ENCODE measurements around the gene HEMK1. TPM values are rescaled to one million over a fixed set of nuclear protein-coding genes. Genes with fewer than 3 reads are reported as not detected.

HEMK1 gene
- total RNA-seq, 4 donors from 2014 or later = 7.3 to 11.6 (median 7.9) TPM

DNA sequence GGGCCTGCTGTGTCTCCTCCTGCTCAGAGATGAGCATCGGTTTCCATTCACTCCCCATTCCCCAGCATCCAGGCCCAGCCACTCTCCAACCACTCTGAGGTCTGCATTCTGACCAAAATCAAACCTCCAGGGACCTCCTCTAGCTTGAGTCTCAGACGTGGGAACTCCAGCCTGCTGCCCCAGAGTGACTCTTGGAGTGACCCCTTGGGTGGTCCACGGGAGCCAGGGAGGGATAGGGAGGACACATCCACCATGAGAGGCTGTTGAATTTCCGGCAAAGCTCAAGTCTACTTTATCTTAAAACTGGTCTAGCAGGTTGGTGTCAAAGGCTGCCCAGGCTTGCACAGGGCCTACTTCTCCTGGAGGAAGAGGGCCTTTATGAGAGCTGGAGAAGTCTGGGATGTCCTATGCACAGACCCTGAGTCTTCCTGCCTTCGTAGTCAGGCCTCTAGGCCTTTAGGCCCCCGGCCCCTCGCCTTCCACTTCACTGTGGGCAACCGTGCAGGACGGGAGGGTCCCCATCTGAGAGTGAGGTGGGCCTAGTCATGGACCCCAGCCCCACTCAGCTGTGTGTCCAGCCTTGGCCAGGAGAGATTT lies 33.4 kb downstream of the HEMK1 start:
- Histone ChIP-seq H3K27ac (peak overlapping the region; percentile 91 to 98 (median 94)), H3K4me1 (peaks cover 31 to 73% (median 51%) of the 10 kb centered on the region in 4 donors), H3K27me3 (no peaks in the 10 kb centered on the region), H3K4me3 (no peak overlapping the region), H3K36me3 (peaks cover 0 to 7% (median 0%) of the 10 kb centered on the region in 4 donors), H3K9me3 (no peaks in the 10 kb centered on the region)
- peak; percentile 53 for DNase-seq
- 33 to 68% methylated on average over 1 to 9 of the region's 9 CpGs for WGBS, 2 donors (ENCODE audit: low coverage in 1 of 2)
- intact Hi-C loops (cut with DNase I; ENCODE audit: low total_unique reads) (no loop called here), in situ Hi-C loops (cut with MboI; ENCODE audit: low pct_ligation_motif_present in 1 of 4, low pct_unique_long_range_greater_than_20kb in 1 of 4, low sequenced_read_pairs in 3 of 4) (loop anchor here in 2 of 4 donors (25.0 kb wide), 1 partner anchor 785 kb away; the partner anchor contains the start of genes MANF (in 2 of the 2) and RBM15B (in 2 of the 2))
- no peak for TF ChIP-seq POLR2AphosphoS5 (IDR thresholded peaks at IDR 0.05)
- TF ChIP-seq POLR2A (IDR thresholded peaks at IDR 0.05) = no peak
- TF ChIP-seq EP300 (IDR thresholded peaks at IDR 0.05; ENCODE audit: low read depth) = no peak
- TF ChIP-seq, protein P1, sequence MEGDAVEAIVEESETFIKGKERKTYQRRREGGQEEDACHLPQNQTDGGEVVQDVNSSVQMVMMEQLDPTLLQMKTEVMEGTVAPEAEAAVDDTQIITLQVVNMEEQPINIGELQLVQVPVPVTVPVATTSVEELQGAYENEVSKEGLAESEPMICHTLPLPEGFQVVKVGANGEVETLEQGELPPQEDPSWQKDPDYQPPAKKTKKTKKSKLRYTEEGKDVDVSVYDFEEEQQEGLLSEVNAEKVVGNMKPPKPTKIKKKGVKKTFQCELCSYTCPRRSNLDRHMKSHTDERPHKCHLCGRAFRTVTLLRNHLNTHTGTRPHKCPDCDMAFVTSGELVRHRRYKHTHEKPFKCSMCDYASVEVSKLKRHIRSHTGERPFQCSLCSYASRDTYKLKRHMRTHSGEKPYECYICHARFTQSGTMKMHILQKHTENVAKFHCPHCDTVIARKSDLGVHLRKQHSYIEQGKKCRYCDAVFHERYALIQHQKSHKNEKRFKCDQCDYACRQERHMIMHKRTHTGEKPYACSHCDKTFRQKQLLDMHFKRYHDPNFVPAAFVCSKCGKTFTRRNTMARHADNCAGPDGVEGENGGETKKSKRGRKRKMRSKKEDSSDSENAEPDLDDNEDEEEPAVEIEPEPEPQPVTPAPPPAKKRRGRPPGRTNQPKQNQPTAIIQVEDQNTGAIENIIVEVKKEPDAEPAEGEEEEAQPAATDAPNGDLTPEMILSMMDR (IDR thresholded peaks at IDR 0.05) = no peak

DNA sequence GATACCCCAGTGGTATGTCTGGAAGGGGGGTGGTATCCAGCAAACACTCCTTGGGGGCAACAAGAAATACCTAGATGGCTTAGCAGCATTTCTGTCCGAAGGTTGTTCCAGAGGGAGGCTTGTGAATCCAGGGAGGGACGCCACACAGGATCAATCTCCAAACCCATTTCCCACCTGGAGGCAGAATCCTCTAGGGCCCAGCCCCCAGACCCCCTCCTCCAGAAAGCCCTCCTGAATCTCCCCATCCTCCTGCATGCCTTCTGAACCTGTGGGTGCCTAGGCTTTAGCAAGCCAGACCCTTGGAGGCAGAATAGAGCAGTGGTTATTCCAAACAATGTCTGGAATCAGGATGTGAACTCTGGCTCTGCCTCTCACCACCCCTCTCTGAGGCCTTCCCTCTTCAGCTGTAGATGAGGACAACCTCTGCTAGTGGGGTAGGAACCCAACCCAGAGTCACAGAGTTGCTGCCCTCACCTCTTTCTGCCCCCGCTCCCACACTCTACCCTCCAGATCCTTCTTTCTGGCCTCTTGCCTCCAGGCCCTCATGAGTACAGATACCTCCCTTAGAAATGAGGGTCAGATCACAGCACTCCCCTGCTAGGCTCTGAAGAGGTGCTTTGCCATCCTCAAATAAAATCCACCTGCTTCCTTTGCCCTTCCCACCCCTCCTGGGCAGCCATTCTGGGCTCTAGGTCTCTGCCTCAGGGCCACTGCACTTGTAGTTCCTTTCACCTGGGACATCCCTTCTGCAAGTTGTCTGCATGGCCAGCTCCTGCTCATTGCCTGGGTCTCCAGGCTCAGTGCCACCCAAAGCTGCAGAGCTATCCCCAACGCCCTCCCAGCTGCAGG lies 34.2 kb downstream of the HEMK1 start:
- peaks cover 31 to 79% (median 53%) of the 10 kb centered on the region in 4 donors for H3K4me1 ChIP-seq
- no peak overlapping the region for H3K4me3 ChIP-seq
- no peak for DNase-seq
- H3K27ac ChIP-seq = peak overlapping the region; percentile 91 to 98 (median 94)
- in situ Hi-C loops (cut with MboI; ENCODE audit: low pct_ligation_motif_present in 1 of 4, low pct_unique_long_range_greater_than_20kb in 1 of 4, low sequenced_read_pairs in 3 of 4) (loop anchor here in 2 of 4 donors (25.0 kb wide), 1 partner anchor 784 kb away; the partner anchor contains the start of genes MANF (in 2 of the 2) and RBM15B (in 2 of the 2)), intact Hi-C loops (cut with DNase I; ENCODE audit: low total_unique reads) (no loop called here)
- TF ChIP-seq POLR2AphosphoS5 (IDR thresholded peaks at IDR 0.05) (no peak), EP300 (IDR thresholded peaks at IDR 0.05; ENCODE audit: low read depth) (no peak), POLR2A (IDR thresholded peaks at IDR 0.05) (no peak)
- TF ChIP-seq, protein P1 (IDR thresholded peaks at IDR 0.05) = no peak
- peaks cover 0 to 7% (median 0%) of the 10 kb centered on the region in 4 donors for H3K36me3 ChIP-seq
- WGBS, 2 donors (ENCODE audit: low coverage in 1 of 2) = 69% methylated on average over 4 of the region's 4 CpGs; no CpG with 5 or more reads in 1 of the 2 donors
- H3K9me3 ChIP-seq = no peaks in the 10 kb centered on the region
- no peaks in the 10 kb centered on the region for H3K27me3 ChIP-seq

DNA sequence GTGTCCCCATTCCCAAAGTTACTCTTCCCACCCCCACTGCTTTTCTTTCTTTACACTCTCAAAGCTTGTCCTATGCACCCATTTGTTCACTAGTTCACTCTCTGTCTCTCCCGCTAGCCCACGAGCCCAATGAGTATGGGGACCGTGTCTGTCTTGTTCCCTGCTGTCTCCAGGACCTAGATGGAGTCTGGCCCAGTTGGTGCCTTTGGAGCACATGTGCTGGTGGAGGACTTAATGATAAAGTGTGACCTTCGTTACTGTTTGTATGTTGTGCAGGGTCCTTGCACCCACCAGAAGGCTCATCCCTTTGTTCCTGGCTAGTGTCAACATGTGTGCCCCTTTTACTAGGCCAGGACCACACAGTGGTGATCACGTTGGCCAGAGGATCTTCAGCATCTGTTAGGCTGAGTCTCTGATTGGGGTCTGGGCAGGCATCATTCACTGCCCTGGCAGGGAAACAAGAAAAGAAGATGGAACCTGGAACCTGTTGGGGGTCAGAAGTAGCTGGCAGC lies 34.8 kb downstream of the HEMK1 start:
- Histone ChIP-seq H3K4me3 (no peak overlapping the region), H3K9me3 (no peaks in the 10 kb centered on the region), H3K27ac (peak overlapping the region in 3 of 4 donors; percentile 92 to 98 (median 97)), H3K27me3 (no peaks in the 10 kb centered on the region), H3K36me3 (peaks cover 0 to 7% (median 0%) of the 10 kb centered on the region in 4 donors), H3K4me1 (peaks cover 34 to 84% (median 55%) of the 10 kb centered on the region in 4 donors)
- intact Hi-C loops (cut with DNase I; ENCODE audit: low total_unique reads) (no loop called here), in situ Hi-C loops (cut with MboI; ENCODE audit: low pct_ligation_motif_present in 1 of 4, low pct_unique_long_range_greater_than_20kb in 1 of 4, low sequenced_read_pairs in 3 of 4) (loop anchor here in 2 of 4 donors (25.0 kb wide), 1 partner anchor 783 kb away; the partner anchor contains the start of genes MANF (in 2 of the 2) and RBM15B (in 2 of the 2))
- TF ChIP-seq POLR2AphosphoS5 (IDR thresholded peaks at IDR 0.05) = no peak
- 87% methylated on average over 5 of the region's 5 CpGs; no CpG with 5 or more reads in 1 of the 2 donors for WGBS, 2 donors (ENCODE audit: low coverage in 1 of 2)
- no peak for DNase-seq

DNA sequence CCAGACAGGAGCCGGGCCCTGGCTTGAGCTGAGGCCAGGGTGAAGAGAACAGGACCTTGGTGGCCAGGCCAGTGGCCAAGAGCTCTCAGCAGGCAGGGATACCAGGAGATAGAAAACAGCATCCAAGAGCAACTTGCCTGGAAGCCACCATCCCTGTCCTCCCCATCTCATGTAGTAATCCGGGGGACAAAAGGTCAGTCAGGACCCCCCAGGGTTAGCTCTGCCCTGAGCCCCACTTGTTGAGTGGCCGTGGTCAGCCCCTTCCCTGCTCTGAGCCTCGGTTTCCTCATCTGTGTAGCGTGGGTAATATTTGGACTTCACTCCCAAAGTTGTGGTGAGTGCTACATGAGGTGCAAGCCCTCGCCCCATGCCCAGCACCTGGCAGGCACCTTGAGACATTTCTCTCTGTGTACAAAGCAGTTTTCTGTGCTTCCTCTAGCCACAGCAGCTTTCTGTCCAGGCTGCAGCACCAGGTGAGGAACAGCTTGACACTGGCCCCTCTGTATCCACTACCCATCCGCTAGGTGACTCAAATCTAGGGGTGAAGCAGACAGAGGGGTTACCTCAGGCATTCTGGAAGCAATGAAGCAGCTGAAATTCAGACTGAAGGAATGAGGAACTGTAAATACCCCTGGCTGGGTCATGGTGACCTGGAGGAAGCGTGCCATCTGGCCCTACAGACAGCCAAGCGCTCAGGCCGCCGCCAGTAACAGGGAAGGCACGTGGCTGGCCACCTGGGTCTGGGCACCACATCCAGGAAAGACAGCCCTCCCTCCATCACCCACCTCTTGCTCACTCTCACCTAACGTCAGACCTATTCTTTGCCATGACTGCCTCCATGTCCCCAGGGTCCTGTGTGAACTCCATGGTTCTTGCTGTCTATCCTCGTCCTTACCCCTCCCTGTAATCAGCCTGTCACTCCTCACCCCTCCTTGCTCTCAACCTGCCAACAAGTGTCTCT lies 35.6 kb downstream of the HEMK1 start:
- TF ChIP-seq POLR2A (IDR thresholded peaks at IDR 0.05) = no peak
- TF ChIP-seq POLR2AphosphoS5 (IDR thresholded peaks at IDR 0.05) = no peak
- TF ChIP-seq, protein P1 (IDR thresholded peaks at IDR 0.05) = no peak
- TF ChIP-seq EP300 (IDR thresholded peaks at IDR 0.05; ENCODE audit: low read depth) = no peak
- Histone ChIP-seq H3K36me3 (peaks cover 0 to 7% (median 0%) of the 10 kb centered on the region in 4 donors), H3K27ac (peak overlapping the region; percentile 18 to 97 (median 57)), H3K9me3 (no peaks in the 10 kb centered on the region), H3K27me3 (no peaks in the 10 kb centered on the region), H3K4me3 (no peak overlapping the region), H3K4me1 (peaks cover 41 to 84% (median 59%) of the 10 kb centered on the region in 4 donors)
- 61 to 84% methylated on average over 2 to 14 of the region's 14 CpGs for WGBS, 2 donors (ENCODE audit: low coverage in 1 of 2)
- DNase-seq = peak; percentile 72
- intact Hi-C loops (cut with DNase I; ENCODE audit: low total_unique reads) (no loop called here), in situ Hi-C loops (cut with MboI; ENCODE audit: low pct_ligation_motif_present in 1 of 4, low pct_unique_long_range_greater_than_20kb in 1 of 4, low sequenced_read_pairs in 3 of 4) (loop anchor here in 2 of 4 donors (25.0 kb wide), 1 partner anchor 782 kb away; the partner anchor contains the start of genes MANF (in 2 of the 2) and RBM15B (in 2 of the 2))

Measured in transverse colon (tissue), 4 donors.